ENCODE measurements around the gene ANKRD24.
"Not testable (repeated sequence)": the region's sequence is repeated elsewhere in the genome, so short reads cannot be mapped to it uniquely, and the experiment has no call there.

The ANKRD24 gene

DNA sequence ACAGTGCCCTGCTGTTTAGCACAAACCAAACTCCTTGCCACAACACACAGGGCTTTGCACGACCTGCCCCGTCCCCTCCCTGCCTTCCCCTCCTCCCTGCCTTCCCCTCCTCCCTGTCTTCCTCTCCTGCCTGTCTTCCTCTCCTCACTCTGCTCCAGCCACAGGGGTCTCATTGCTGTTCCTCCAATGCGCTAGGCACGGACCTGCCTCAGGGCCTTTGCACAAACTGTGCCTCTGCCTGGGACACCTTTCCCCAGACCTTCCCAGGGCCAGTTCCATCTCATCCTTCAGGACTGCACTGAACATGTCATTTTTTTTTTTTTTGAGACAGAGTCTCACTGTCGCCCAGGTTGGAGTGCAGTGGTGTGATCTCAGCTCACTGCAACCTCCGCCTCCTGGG lies 30.9 kb upstream of the ANKRD24 start:
- Histone ChIP-seq H3K23ac (ENCODE audit: low read length) (no peak overlapping the region), H2BK15ac (replicated peaks; ENCODE audit: low read depth) (no peak overlapping the region), H3K27ac (ENCODE audit: low read depth, low read length) (no peak overlapping the region), H2AK5ac (ENCODE audit: low read length) (no peak overlapping the region), H3K79me1 (ENCODE audit: low read length) (no peaks in the 10 kb centered on the region), H4K8ac (ENCODE audit: low read depth, low read length) (no peak overlapping the region), H3K4me3 (ENCODE audit: low read length) (no peak overlapping the region), H3K36me3 (ENCODE audit: control insufficient read depth, insufficient read depth, low read length) (no peaks in the 10 kb centered on the region), H3K4me1 (ENCODE audit: control insufficient read depth, low read depth, low read length) (no peaks in the 10 kb centered on the region), H3K4me2 (ENCODE audit: low read length) (no peak overlapping the region), H3K4ac (ENCODE audit: low read depth, low read length) (no peak overlapping the region), H4K5ac (ENCODE audit: low read length) (no peak overlapping the region), H2BK5ac (ENCODE audit: low read length) (no peak overlapping the region), H3K18ac (ENCODE audit: low read length) (no peak overlapping the region), H3K9ac (ENCODE audit: low read length) (no peak overlapping the region), H3K56ac (ENCODE audit: low read length) (no peak overlapping the region), H3K79me2 (ENCODE audit: control insufficient read depth, insufficient read depth, low read length) (no peaks in the 10 kb centered on the region), H3K27me3 (ENCODE audit: insufficient read depth, low read length, poor library complexity) (no peaks in the 10 kb centered on the region), H2BK120ac (ENCODE audit: low read depth, low read length) (no peak overlapping the region)
- no peak for DNase-seq
- no CpG with 5 or more reads among the region's 6 CpGs for WGBS (ENCODE audit: extremely low coverage, insufficient coverage, low lambda C conversion rate)

DNA sequence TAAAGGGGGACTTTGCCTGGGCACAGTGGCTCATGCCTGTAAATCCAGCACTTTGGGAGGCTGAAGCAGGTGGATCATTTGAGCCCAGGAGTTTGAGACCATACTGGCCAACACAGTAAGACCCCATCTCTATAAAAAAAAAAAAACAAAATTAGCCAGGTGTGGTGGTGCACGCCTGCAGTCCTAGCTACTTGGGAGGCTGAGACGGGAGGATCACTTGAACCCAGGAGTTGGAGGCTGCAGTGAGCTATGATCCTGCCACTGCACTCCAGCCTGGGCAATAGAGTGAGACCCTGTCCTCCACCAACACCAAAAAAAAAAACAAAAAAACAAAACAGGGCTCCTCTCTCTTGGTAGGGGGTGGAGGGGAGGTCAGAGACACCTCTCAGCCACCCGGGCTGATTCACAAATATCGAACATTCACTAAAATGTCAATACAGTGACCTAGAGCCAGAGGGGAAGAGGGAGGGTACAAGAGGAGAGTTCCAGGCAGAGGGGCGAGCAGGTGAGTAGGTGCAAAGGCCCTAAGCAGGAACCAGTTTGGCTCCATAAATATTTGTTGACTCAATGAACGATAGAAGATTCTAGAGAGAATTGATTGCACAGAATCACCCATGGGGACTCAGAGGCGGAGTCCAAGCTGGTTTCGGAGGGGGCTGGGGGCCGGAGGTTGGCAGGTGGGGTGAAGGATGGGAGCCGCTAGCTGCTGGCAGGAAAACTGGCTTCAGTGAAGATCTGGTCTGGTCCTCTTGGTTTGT lies 30.1 kb upstream of the ANKRD24 start:
- no peak overlapping the region for H2BK5ac ChIP-seq (ENCODE audit: low read length)
- no peaks in the 10 kb centered on the region for H3K36me3 ChIP-seq (ENCODE audit: control insufficient read depth, insufficient read depth, low read length)
- H3K18ac ChIP-seq (ENCODE audit: low read length) = no peak overlapping the region
- no peak overlapping the region for H2BK120ac ChIP-seq (ENCODE audit: low read depth, low read length)
- H3K27ac ChIP-seq (ENCODE audit: low read depth, low read length) = no peak overlapping the region
- H4K5ac ChIP-seq (ENCODE audit: low read length) = no peak overlapping the region
- no peak overlapping the region for H3K4me2 ChIP-seq (ENCODE audit: low read length)
- no peak overlapping the region for H3K9ac ChIP-seq (ENCODE audit: low read length)
- no peak overlapping the region for H3K4me3 ChIP-seq (ENCODE audit: low read length)
- no peaks in the 10 kb centered on the region for H3K79me2 ChIP-seq (ENCODE audit: control insufficient read depth, insufficient read depth, low read length)
- no peak overlapping the region for H3K4ac ChIP-seq (ENCODE audit: low read depth, low read length)
- H3K79me1 ChIP-seq (ENCODE audit: low read length) = no peaks in the 10 kb centered on the region
- no CpG with 5 or more reads among the region's 10 CpGs for WGBS (ENCODE audit: extremely low coverage, insufficient coverage, low lambda C conversion rate)
- no peak overlapping the region for H4K8ac ChIP-seq (ENCODE audit: low read depth, low read length)
- H3K23ac ChIP-seq (ENCODE audit: low read length) = no peak overlapping the region
- H3K4me1 ChIP-seq (ENCODE audit: control insufficient read depth, low read depth, low read length) = no peaks in the 10 kb centered on the region
- H2BK15ac ChIP-seq (replicated peaks; ENCODE audit: low read depth) = no peak overlapping the region
- H2AK5ac ChIP-seq (ENCODE audit: low read length) = no peak overlapping the region
- DNase-seq = no peak
- no peak overlapping the region for H3K56ac ChIP-seq (ENCODE audit: low read length)
- no peaks in the 10 kb centered on the region for H3K27me3 ChIP-seq (ENCODE audit: insufficient read depth, low read length, poor library complexity)

- H2BK5ac ChIP-seq (ENCODE audit: low read length) = no peak overlapping the region
- no peak overlapping the region for H4K8ac ChIP-seq (ENCODE audit: low read depth, low read length)
- no peak overlapping the region for H2BK120ac ChIP-seq (ENCODE audit: low read depth, low read length)
- no peaks in the 10 kb centered on the region for H3K79me1 ChIP-seq (ENCODE audit: low read length)
- no CpG with 5 or more reads among the region's 21 CpGs for WGBS (ENCODE audit: extremely low coverage, insufficient coverage, low lambda C conversion rate)
- H3K56ac ChIP-seq (ENCODE audit: low read length) = no peak overlapping the region
- H3K4me1 ChIP-seq (ENCODE audit: control insufficient read depth, low read depth, low read length) = no peaks in the 10 kb centered on the region
- no peak overlapping the region for H3K4me3 ChIP-seq (ENCODE audit: low read length)
- no peak overlapping the region for H3K4me2 ChIP-seq (ENCODE audit: low read length)
- no peak overlapping the region for H2BK15ac ChIP-seq (replicated peaks; ENCODE audit: low read depth)
- no peak overlapping the region for H3K27ac ChIP-seq (ENCODE audit: low read depth, low read length)
- H3K9ac ChIP-seq (ENCODE audit: low read length) = no peak overlapping the region
- no peak overlapping the region for H4K5ac ChIP-seq (ENCODE audit: low read length)
- no peak overlapping the region for H3K23ac ChIP-seq (ENCODE audit: low read length)
- no peak overlapping the region for H3K18ac ChIP-seq (ENCODE audit: low read length)
- no peak overlapping the region for H2AK5ac ChIP-seq (ENCODE audit: low read length)
- no peaks in the 10 kb centered on the region for H3K27me3 ChIP-seq (ENCODE audit: insufficient read depth, low read length, poor library complexity)
- no peaks in the 10 kb centered on the region for H3K36me3 ChIP-seq (ENCODE audit: control insufficient read depth, insufficient read depth, low read length)
- DNase-seq = no peak
- no peaks in the 10 kb centered on the region for H3K79me2 ChIP-seq (ENCODE audit: control insufficient read depth, insufficient read depth, low read length)
- no peak overlapping the region for H3K4ac ChIP-seq (ENCODE audit: low read depth, low read length)
Observed at GRCh38 chr19:4154571-4155312, 27.7 kb upstream of the ANKRD24 start.

DNA sequence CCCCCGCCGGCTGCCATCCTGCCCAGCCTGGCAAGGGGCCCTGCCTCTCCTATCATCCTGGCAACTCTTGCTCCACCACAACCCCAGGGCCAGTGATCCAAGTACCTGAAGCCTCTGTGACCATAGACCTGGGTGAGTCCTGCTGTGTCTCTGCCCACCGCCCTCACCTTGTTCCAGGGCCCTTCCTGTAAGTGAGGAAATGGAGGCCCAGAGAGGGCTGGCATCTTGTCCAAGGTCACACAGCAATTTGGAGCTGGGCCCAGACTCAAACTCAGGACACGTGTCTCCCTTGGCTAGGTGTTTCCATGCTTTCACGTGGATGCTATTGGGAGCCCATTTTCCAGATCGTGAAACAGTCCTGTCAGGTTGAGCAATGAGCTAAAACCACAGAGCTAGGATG lies 25.3 kb upstream of the ANKRD24 start:
- H3K27ac ChIP-seq (ENCODE audit: low read depth, low read length) = no peak overlapping the region
- no CpG with 5 or more reads among the region's 6 CpGs for WGBS (ENCODE audit: extremely low coverage, insufficient coverage, low lambda C conversion rate)
- H3K9ac ChIP-seq (ENCODE audit: low read length) = no peak overlapping the region
- H2BK15ac ChIP-seq (replicated peaks; ENCODE audit: low read depth) = no peak overlapping the region
- H3K79me1 ChIP-seq (ENCODE audit: low read length) = no peaks in the 10 kb centered on the region
- no peak overlapping the region for H2BK120ac ChIP-seq (ENCODE audit: low read depth, low read length)
- no peak overlapping the region for H2BK5ac ChIP-seq (ENCODE audit: low read length)
- no peak overlapping the region for H4K5ac ChIP-seq (ENCODE audit: low read length)
- no peak overlapping the region for H3K56ac ChIP-seq (ENCODE audit: low read length)
- no peak overlapping the region for H3K4me2 ChIP-seq (ENCODE audit: low read length)
- H4K8ac ChIP-seq (ENCODE audit: low read depth, low read length) = no peak overlapping the region
- H3K18ac ChIP-seq (ENCODE audit: low read length) = no peak overlapping the region
- DNase-seq = no peak
- no peaks in the 10 kb centered on the region for H3K27me3 ChIP-seq (ENCODE audit: insufficient read depth, low read length, poor library complexity)
- H3K36me3 ChIP-seq (ENCODE audit: control insufficient read depth, insufficient read depth, low read length) = no peaks in the 10 kb centered on the region
- no peak overlapping the region for H3K4ac ChIP-seq (ENCODE audit: low read depth, low read length)
- no peak overlapping the region for H3K4me3 ChIP-seq (ENCODE audit: low read length)
- no peaks in the 10 kb centered on the region for H3K4me1 ChIP-seq (ENCODE audit: control insufficient read depth, low read depth, low read length)
- H3K23ac ChIP-seq (ENCODE audit: low read length) = no peak overlapping the region
- no peaks in the 10 kb centered on the region for H3K79me2 ChIP-seq (ENCODE audit: control insufficient read depth, insufficient read depth, low read length)
- H2AK5ac ChIP-seq (ENCODE audit: low read length) = no peak overlapping the region

GRCh38 chr19:4157971-4158370 lies 24.5 kb upstream of the ANKRD24 start:
- H3K79me1 ChIP-seq (ENCODE audit: low read length); H3K56ac ChIP-seq (ENCODE audit: low read length); H3K23ac ChIP-seq (ENCODE audit: low read length); H3K36me3 ChIP-seq (ENCODE audit: control insufficient read depth, insufficient read depth, low read length); H2AK5ac ChIP-seq (ENCODE audit: low read length); H2BK120ac ChIP-seq (ENCODE audit: low read depth, low read length); H3K4ac ChIP-seq (ENCODE audit: low read depth, low read length); H3K18ac ChIP-seq (ENCODE audit: low read length); H3K79me2 ChIP-seq (ENCODE audit: control insufficient read depth, insufficient read depth, low read length); H2BK15ac ChIP-seq (replicated peaks; ENCODE audit: low read depth); H4K5ac ChIP-seq (ENCODE audit: low read length); H2BK5ac ChIP-seq (ENCODE audit: low read length); H3K9ac ChIP-seq (ENCODE audit: low read length); H3K27me3 ChIP-seq (ENCODE audit: insufficient read depth, low read length, poor library complexity); DNase-seq; H3K4me1 ChIP-seq (ENCODE audit: control insufficient read depth, low read depth, low read length); H3K4me3 ChIP-seq (ENCODE audit: low read length); H3K4me2 ChIP-seq (ENCODE audit: low read length); H4K8ac ChIP-seq (ENCODE audit: low read depth, low read length); H3K27ac ChIP-seq (ENCODE audit: low read depth, low read length): not testable (repeated sequence)
- no CpG with 5 or more reads among the region's 8 CpGs for WGBS (ENCODE audit: extremely low coverage, insufficient coverage, low lambda C conversion rate)

Measured in mesendoderm (in vitro differentiated cells).